ENCODE data around the gene CCDC57.

GRCh38 chr17:82177276-82177675, 35.4 kb downstream of the CCDC57 start:
- TF ChIP-seq EZH2 (IDR thresholded peaks at IDR 0.05; ENCODE audit: low read depth, low read length, severe bottlenecking) (no peak), YY1 (IDR thresholded peaks at IDR 0.05; ENCODE audit: low read depth, low read length) (no peak), RAD21 (IDR thresholded peaks at IDR 0.05 in 1 of 2, conservative IDR thresholded peaks at IDR 0.05 in 1 of 2; ENCODE audit: low read depth in 2 of 2, low read length in 2 of 2) (no peak), CTCF (IDR thresholded peaks at IDR 0.05; ENCODE audit: control extremely low read depth in 1 of 3, insufficient read depth in 1 of 3, low read depth in 1 of 3, low read length in 3 of 3) (no peak), JUND (IDR thresholded peaks at IDR 0.05; ENCODE audit: low read length) (no peak), RXRA (IDR thresholded peaks at IDR 0.05; ENCODE audit: insufficient read depth, low read depth, low read length) (no peak)
- TF ChIP-seq, protein P1, sequence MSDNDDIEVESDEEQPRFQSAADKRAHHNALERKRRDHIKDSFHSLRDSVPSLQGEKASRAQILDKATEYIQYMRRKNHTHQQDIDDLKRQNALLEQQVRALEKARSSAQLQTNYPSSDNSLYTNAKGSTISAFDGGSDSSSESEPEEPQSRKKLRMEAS (IDR thresholded peaks at IDR 0.05): no peak
